RWPE2 (cell line): ENCODE results near the gene ODAM.

ENCODE experiments used
- ATAC-seq: fragments of 200-7000 bp; cut with Tn5 transposase; 3 replicates; pipeline ENCODE4 v1.9.1; 2021; ENCODE audit warnings: low read depth
- DNase-seq: peaks from one replicate; pipeline ENCODE4 v3.0.0-alpha.2; 2020; ENCODE audit warnings: low spot score
- H3K27ac ChIP-seq: fragments of 450-650 bp; 2 replicates; pipeline ENCODE4 v1.5.1; 2017; ENCODE audit warnings: mild to moderate bottlenecking; ENCODE audit not compliant: poor library complexity, severe bottlenecking
- H3K27me3 ChIP-seq: fragments of 250-450 bp; sonication (Bioruptor Pico); 2 replicates; pipeline ENCODE4 v1.5.1; 2021; ENCODE audit warnings: mild to moderate bottlenecking, moderate library complexity; ENCODE audit not compliant: insufficient read depth, poor library complexity, severe bottlenecking
- H3K36me3 ChIP-seq: fragments of 250-450 bp; sonication (Bioruptor Pico); 2 replicates; pipeline ENCODE4 v1.5.1; 2020; ENCODE audit warnings: low read depth, mild to moderate bottlenecking, moderate library complexity
- H3K4me1 ChIP-seq: fragments of 250-450 bp; sonication (Bioruptor Pico); 2 replicates; pipeline ENCODE4 v1.5.1; 2021; ENCODE audit warnings: mild to moderate bottlenecking, moderate library complexity; ENCODE audit not compliant: insufficient read depth, poor library complexity, severe bottlenecking
- H3K4me3 ChIP-seq: fragments of 250-450 bp; sonication (Bioruptor Pico); 2 replicates; pipeline ENCODE4 v1.5.1; 2021; ENCODE audit warnings: mild to moderate bottlenecking, moderate library complexity; ENCODE audit not compliant: severe bottlenecking
- H3K9me3 ChIP-seq: fragments of 250-450 bp; sonication (Bioruptor Pico); 2 replicates; pipeline ENCODE4 v1.5.1; 2021; ENCODE audit warnings: mild to moderate bottlenecking, moderate library complexity; ENCODE audit not compliant: severe bottlenecking
- TF ChIP-seq, protein P1 (sequence below): fragments of 450-650 bp; IDR thresholded peaks from one replicate; pipeline ENCODE4 v1.5.1; 2017; ENCODE audit warnings: mild to moderate bottlenecking, moderate library complexity; ENCODE audit not compliant: poor library complexity, severe bottlenecking

Gene ODAM

DNA sequence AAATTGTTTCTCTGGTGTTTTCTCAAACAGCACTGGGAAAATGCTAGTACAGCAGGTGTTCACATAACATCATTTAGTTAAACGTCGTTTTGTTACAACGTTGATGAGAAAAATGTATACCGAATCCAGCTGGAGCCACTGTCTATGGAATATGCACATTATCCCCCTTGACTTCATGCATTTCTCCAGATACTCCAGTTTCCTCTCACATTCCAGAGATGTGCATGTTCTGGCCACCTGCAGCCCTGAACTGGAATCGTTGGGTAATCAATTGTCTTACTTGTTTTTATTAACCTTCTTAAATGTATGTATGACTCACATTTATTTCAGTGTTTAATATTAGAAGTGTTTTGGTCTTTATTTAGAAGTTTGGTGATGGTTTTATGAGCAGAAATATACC, 18.4 kb upstream of the ODAM start:
- H3K27me3 ChIP-seq = no peaks in the 10 kb centered on the region
- TF ChIP-seq, protein P1, sequence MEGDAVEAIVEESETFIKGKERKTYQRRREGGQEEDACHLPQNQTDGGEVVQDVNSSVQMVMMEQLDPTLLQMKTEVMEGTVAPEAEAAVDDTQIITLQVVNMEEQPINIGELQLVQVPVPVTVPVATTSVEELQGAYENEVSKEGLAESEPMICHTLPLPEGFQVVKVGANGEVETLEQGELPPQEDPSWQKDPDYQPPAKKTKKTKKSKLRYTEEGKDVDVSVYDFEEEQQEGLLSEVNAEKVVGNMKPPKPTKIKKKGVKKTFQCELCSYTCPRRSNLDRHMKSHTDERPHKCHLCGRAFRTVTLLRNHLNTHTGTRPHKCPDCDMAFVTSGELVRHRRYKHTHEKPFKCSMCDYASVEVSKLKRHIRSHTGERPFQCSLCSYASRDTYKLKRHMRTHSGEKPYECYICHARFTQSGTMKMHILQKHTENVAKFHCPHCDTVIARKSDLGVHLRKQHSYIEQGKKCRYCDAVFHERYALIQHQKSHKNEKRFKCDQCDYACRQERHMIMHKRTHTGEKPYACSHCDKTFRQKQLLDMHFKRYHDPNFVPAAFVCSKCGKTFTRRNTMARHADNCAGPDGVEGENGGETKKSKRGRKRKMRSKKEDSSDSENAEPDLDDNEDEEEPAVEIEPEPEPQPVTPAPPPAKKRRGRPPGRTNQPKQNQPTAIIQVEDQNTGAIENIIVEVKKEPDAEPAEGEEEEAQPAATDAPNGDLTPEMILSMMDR = no peak
- no peaks in the 10 kb centered on the region for H3K4me1 ChIP-seq
- no peak overlapping the region for H3K4me3 ChIP-seq
- no peaks in the 10 kb centered on the region for H3K9me3 ChIP-seq
- H3K36me3 ChIP-seq = no peaks in the 10 kb centered on the region
- DNase-seq = no peak
- no peak for ATAC-seq
- H3K27ac ChIP-seq = no peak overlapping the region

DNA sequence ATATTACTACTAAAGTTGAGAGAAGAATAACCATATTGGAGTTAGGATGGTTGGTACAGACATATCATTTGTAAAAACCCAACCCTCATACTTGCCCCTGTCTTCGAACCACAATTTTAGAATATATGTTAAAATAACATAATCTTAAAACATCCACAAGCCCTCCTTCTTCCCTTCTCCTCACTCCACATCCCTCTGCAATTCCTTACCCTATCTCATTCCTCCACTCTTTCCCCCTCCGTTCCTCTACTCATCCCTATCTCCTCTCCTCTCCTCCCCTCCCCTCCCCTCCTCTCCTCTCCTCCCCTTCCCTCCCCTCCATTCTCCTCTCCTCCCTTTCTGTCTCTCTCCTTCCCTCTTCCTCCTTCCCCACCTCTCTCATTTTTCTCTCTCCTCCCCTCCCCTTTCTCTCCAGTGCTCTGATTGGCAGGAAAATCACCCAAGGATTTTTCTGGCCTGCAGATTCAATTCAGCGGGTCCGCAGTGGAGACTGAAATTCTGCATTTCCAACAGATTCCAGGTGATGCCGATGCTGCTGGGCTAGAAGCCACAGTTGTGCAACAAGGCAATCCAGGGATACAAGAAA, 17.4 kb upstream of the ODAM start:
- H3K36me3 ChIP-seq = no peaks in the 10 kb centered on the region
- H3K4me1 ChIP-seq = no peaks in the 10 kb centered on the region
- no peaks in the 10 kb centered on the region for H3K9me3 ChIP-seq
- DNase-seq = no peak
- H3K27ac ChIP-seq = no peak overlapping the region
- no peak for ATAC-seq
- TF ChIP-seq, protein P1 = no peak
- no peak overlapping the region for H3K4me3 ChIP-seq
- no peaks in the 10 kb centered on the region for H3K27me3 ChIP-seq

DNA sequence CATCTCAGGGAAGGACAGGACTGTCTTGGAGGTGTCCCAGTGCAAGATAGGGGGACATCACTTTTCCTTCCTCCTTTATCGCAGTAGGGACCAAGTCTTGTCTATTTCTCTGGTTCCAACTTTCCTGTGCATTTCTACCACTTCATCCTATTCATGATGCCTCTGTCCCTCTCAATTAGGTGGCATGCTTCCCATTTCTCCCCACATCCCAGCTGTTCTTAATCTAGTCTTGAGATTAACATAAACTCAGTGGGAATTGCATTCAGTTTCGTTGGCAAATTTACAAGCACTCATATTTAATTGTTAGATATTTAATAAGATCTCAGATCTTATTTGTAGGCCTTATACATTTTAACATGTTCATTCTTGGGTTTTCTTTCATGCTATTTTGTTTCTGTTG, 15.7 kb upstream of the ODAM start:
- no peak overlapping the region for H3K27ac ChIP-seq
- DNase-seq (no peak), ATAC-seq (no peak)
- H3K27me3 ChIP-seq = no peaks in the 10 kb centered on the region
- H3K9me3 ChIP-seq = no peaks in the 10 kb centered on the region
- H3K4me3 ChIP-seq = no peak overlapping the region
- no peaks in the 10 kb centered on the region for H3K4me1 ChIP-seq
- TF ChIP-seq, protein P1 = no peak
- H3K36me3 ChIP-seq = no peaks in the 10 kb centered on the region

DNA sequence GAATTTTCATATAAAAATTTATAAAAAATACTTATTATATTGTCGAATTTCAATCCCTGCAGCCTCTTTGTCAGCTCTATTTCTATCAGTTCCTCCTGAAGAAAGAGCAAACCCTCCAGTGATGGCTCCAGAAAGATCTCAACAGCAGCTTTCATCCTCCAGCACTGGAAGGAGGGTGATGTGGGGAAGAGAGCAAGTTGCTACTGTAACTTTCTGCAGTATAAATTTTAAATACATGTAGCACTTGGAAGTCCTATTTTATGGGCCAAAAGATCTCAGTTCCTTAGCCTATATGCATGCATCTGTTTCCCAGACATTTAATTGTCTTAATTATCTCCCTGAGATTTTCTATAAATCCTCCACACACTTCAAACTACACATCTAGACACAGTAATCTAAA, 13.7 kb upstream of the ODAM start:
- ATAC-seq (no peak), DNase-seq (no peak)
- TF ChIP-seq, protein P1 = no peak
- Histone ChIP-seq H3K9me3 (no peaks in the 10 kb centered on the region), H3K4me3 (no peak overlapping the region), H3K27me3 (no peaks in the 10 kb centered on the region), H3K27ac (no peak overlapping the region), H3K36me3 (no peaks in the 10 kb centered on the region), H3K4me1 (no peaks in the 10 kb centered on the region)

DNA sequence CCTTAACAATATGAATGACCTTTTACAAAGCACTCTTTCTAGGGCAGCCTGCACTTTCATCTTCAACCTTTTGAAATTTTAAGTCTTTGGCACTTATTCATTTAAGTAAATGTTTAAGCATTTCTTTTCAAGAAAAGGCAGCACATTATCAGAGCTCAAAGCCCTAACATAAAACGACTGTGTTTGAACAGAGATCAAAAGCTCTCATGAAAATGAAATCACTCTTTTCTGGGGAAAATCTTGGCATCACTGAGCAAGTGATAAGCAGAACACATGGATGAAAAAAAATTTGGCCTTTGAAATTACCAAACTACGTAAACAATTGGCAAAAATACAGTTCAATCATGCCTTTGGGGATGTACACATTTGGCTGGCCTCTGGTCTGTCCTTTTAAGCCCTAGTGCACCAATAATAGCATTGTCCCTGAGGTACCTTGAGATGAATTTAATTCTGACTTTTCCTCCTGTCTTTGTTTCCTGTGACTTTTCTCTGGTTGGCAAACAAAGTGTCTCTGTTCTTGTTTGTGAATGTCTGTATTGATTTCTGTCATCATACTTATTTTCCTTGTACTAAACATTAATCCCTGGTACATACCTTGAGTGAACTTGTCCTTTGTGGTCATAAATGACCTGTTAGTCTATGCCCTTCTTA, 12.9 kb upstream of the ODAM start:
- DNase-seq (no peak), ATAC-seq (no peak)
- Histone ChIP-seq H3K27ac (no peak overlapping the region), H3K9me3 (no peaks in the 10 kb centered on the region), H3K4me1 (no peaks in the 10 kb centered on the region), H3K4me3 (no peak overlapping the region), H3K36me3 (no peaks in the 10 kb centered on the region), H3K27me3 (no peaks in the 10 kb centered on the region)
- TF ChIP-seq, protein P1 = no peak
